K562 (cell line): Measurements from ENCODE around the gene SERPINA10.

Experiments
- HDAC2 ChIP-seq: fragments of 450-650 bp; IDR thresholded peaks from 2 replicates; pipeline ENCODE4 v1.6.1; 2016; ENCODE audit warnings: mild to moderate bottlenecking
- MYBL2 ChIP-seq, 2 experiments: fragments of 450-650 bp in 1 of 2; sonication (generic) in 1 of 2; formaldehyde crosslinking in 1 of 2; IDR thresholded peaks; 2 replicates each; pipeline versions ENCODE4 v1.6.1 to v1.8.1; 2017 to 2022; ENCODE audit warnings: borderline replicate concordance in 1 of 2, inconsistent platforms in 1 of 2, low read depth in 1 of 2, mild to moderate bottlenecking in 1 of 2, missing genetic modification reagents in 1 of 2, moderate library complexity in 1 of 2
- NFE2L1 ChIP-seq: fragments of 450-650 bp; IDR thresholded peaks from 2 replicates; pipeline ENCODE4 v1.6.1; 2016; ENCODE audit warnings: missing genetic modification characterization, low read depth, mild to moderate bottlenecking, missing compliant biosample characterization, moderate library complexity, borderline replicate concordance
- PHB2 ChIP-seq: fragments of 450-650 bp; IDR thresholded peaks from 2 replicates; pipeline ENCODE4 v1.6.1; 2017; ENCODE audit warnings: low read depth
- ZNF217 ChIP-seq: sonication (generic); formaldehyde crosslinking; IDR thresholded peaks from 2 replicates; pipeline ENCODE4 v1.8.0; 2022; ENCODE audit warnings: mild to moderate bottlenecking, missing genetic modification reagents
- ZNF778 ChIP-seq: fragments of 450-650 bp; formaldehyde crosslinking; IDR thresholded peaks from 2 replicates; pipeline ENCODE4 v1.4.0; 2020; ENCODE audit warnings: mild to moderate bottlenecking, moderate library complexity
- ZZZ3 ChIP-seq: fragments of 450-650 bp; IDR thresholded peaks from 2 replicates; pipeline ENCODE4 v1.6.1; 2016; ENCODE audit warnings: antibody characterized with exemption, mild to moderate bottlenecking, moderate library complexity

- TF ChIP-seq NFE2L1 (tag) (no peak), ZNF217 (CRISPR knock-in tag) (no peak), HDAC2 (no peak), PHB2 (no peak), ZNF778 (CRISPR knock-in tag) (no peak), ZZZ3 (no peak), MYBL2 (IDR thresholded peaks at IDR 0.05; ENCODE audit: low read depth) (no peak), MYBL2 (CRISPR knock-in tag; IDR thresholded peaks at IDR 0.05; ENCODE audit: borderline replicate concordance) (no peak)
These were observed 19.6 kb upstream of the SERPINA10 start for GRCh38 chr14:94312481-94313246.
